Smooth muscle cell (in vitro differentiated cells): ENCODE results near the gene MARCHF2. TPM values are rescaled to one million over a fixed set of nuclear protein-coding genes. Genes with fewer than 3 reads are reported as not detected.
A peak's percentile ranks its signal among the peaks of the same experiment; 100 is the strongest.
"Not testable (repeated sequence)": the region's sequence is repeated elsewhere in the genome, so short reads cannot be mapped to it uniquely, and the experiment has no call there.

Source experiments
- DNase-seq: peaks from one replicate; lab custom pipeline; 2025; ENCODE audit not compliant: unreplicated experiment; lab: John Stamatoyannopoulos, UW
- H2AFZ ChIP-seq: fragments of 200-600 bp; sonication (generic); 2 replicates; pipeline ENCODE4 v1.6.0; 2016; ENCODE audit warnings: antibody characterized with exemption, low read depth, mild to moderate bottlenecking
- H3F3A ChIP-seq: fragments of 200-600 bp; sonication (generic); 2 replicates; pipeline ENCODE4 v1.6.0; 2017; ENCODE audit warnings: antibody characterized with exemption, low read depth
- H3K27ac ChIP-seq: fragments of 200-600 bp; sonication (generic); 2 replicates; pipeline ENCODE4 v1.5.1; 2016; ENCODE audit warnings: low read depth, mild to moderate bottlenecking
- H3K27me3 ChIP-seq: fragments of 200-600 bp; sonication (generic); 2 replicates; pipeline ENCODE4 v1.6.1; 2016; ENCODE audit warnings: low read depth, mild to moderate bottlenecking
- H3K36me3 ChIP-seq: fragments of 200-600 bp; sonication (generic); 2 replicates; pipeline ENCODE4 v1.5.1; 2016; ENCODE audit warnings: low read depth
- H3K4me1 ChIP-seq: fragments of 200-600 bp; sonication (generic); 2 replicates; pipeline ENCODE4 v1.5.1; 2016; ENCODE audit warnings: low read depth
- H3K4me2 ChIP-seq: fragments of 200-600 bp; sonication (generic); 2 replicates; pipeline ENCODE4 v1.6.0; 2016; ENCODE audit warnings: mild to moderate bottlenecking
- H3K4me3 ChIP-seq: fragments of 200-600 bp; sonication (generic); 2 replicates; pipeline ENCODE4 v1.5.1; 2016; ENCODE audit warnings: mild to moderate bottlenecking
- H3K79me2 ChIP-seq: fragments of 200-600 bp; sonication (generic); 2 replicates; pipeline ENCODE4 v1.6.0; 2016; ENCODE audit warnings: low read depth, mild to moderate bottlenecking
- H3K9ac ChIP-seq: fragments of 200-600 bp; sonication (generic); 2 replicates; pipeline ENCODE4 v1.6.0; 2016; ENCODE audit warnings: low read depth
- H3K9me3 ChIP-seq: fragments of 200-600 bp; sonication (generic); replicated peaks from 2 replicates; pipeline ENCODE4 v1.5.1; 2016; ENCODE audit warnings: low read depth
- H4K20me1 ChIP-seq: fragments of 200-600 bp; sonication (generic); 2 replicates; pipeline ENCODE4 v1.6.0; 2016; ENCODE audit warnings: low read depth
- WGBS: methylation state at CpG from one replicate; pipeline ENCODE4 v1.1.7; 2016; ENCODE audit warnings: low lambda C conversion rate; 5-methylcytosine and 5-hydroxymethylcytosine counted together
- polyA plus RNA-seq: library from polyadenylated mRNA; unstranded; fragments of >200 nt; fragmentation: Nextera tagmentation; extraction: Ambion mirVana; gene quantifications from 2 replicates; pipeline ENCODE4 v1.2.1, GENCODE V29; 2016
- total RNA-seq: library from RNA; depleted of rRNA; stranded (reverse); fragments of >200 nt; gene quantifications from 2 replicates; pipeline ENCODE4 v1.2.3, GENCODE V29; 2014
- TF ChIP-seq, protein P1 (sequence below): fragments of 200-600 bp; sonication (generic); IDR thresholded peaks from 2 replicates; pipeline ENCODE4 v1.5.1; 2017; ENCODE audit warnings: borderline replicate concordance, mild to moderate bottlenecking, antibody characterized with exemption; ENCODE audit not compliant: insufficient read depth, poor library complexity, severe bottlenecking

MARCHF2 gene
- total and polyA plus RNA-seq, 2 experiments from 2014 or later: 22.2 to 24.4 TPM

DNA sequence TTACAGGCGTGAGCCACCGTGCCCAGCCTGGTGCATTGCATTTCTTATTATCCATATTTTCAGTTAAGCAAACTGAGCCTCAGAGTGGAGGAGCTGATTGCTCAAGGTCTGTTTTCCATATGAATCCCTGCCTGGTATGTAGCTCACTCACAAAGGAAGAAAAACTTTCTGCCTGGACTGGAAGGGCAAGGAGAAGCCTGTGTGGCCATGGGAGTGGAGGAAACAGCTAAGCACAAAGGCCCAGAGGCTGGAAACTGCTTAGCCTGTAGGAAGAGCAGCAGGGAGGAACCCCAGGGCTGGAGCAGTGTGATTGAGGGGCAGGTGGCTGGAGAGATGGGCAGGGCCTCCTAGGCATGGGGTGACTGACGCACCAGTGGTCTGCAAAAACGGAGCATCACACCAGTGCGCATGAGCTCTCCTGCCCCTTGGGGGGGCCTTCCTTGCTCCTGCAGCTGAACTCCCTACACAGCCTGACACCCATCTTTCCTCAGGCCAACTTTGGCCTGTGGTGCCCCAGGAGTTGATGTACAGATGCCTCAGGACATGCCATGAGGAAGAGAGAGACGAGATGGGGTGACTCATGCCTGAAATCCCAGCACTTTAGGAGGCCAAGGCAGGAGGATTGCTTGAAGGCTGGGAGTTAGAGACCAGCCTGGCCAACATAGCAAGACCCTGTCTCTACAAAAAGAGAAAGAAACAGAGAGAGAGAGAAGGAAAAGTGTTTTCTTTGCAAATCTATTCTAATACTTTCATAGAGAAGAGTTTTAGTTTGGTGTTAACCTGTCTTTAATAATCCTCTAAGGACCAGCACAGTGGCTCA lies 28.8 kb downstream of the MARCHF2 start:
- Histone ChIP-seq H3F3A (no peaks in the 10 kb centered on the region), H3K27me3 (no peaks in the 10 kb centered on the region), H4K20me1 (peaks cover 18% of the 10 kb centered on the region), H3K27ac (no peak overlapping the region), H3K9ac (no peak overlapping the region), H3K79me2 (peaks cover 21% of the 10 kb centered on the region), H3K4me2 (no peak overlapping the region), H3K36me3 (peaks cover under 1% of the 10 kb centered on the region), H3K4me1 (peaks cover 12% of the 10 kb centered on the region), H3K4me3 (no peak overlapping the region), H3K9me3 (no peaks in the 10 kb centered on the region), H2AFZ (no peak overlapping the region)
- WGBS: 82% methylated on average over 6 of the region's 6 CpGs
- TF ChIP-seq, protein P1, sequence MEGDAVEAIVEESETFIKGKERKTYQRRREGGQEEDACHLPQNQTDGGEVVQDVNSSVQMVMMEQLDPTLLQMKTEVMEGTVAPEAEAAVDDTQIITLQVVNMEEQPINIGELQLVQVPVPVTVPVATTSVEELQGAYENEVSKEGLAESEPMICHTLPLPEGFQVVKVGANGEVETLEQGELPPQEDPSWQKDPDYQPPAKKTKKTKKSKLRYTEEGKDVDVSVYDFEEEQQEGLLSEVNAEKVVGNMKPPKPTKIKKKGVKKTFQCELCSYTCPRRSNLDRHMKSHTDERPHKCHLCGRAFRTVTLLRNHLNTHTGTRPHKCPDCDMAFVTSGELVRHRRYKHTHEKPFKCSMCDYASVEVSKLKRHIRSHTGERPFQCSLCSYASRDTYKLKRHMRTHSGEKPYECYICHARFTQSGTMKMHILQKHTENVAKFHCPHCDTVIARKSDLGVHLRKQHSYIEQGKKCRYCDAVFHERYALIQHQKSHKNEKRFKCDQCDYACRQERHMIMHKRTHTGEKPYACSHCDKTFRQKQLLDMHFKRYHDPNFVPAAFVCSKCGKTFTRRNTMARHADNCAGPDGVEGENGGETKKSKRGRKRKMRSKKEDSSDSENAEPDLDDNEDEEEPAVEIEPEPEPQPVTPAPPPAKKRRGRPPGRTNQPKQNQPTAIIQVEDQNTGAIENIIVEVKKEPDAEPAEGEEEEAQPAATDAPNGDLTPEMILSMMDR: no peak
- DNase-seq: no peak

DNA sequence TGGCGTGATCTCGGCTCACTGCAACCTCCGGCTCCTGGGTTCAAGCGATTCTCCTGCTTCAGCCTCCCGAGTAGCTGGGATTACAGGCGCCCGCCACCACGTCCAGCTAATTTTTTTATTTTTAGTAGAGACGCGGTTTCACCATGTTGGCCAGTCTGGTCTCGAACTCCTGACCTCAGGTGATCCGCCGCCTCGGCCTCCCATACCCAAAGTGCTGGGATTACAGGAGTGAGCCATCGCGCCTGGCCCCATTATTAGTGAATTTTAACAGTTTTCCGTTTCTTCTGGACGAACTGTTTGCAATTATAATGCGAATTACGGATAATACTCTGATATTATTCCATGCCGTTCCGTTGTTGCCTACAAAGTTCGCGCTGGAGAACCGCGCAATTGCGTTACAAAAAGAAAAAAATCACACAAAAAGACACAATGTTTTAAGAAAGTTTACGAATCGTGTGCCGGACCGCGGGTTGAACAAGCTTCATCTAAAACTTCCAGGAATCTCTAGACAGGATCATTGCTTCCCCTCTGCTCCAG lies 31.1 kb downstream of the MARCHF2 start:
- 41% methylated on average over 32 of the region's 32 CpGs for WGBS

DNA sequence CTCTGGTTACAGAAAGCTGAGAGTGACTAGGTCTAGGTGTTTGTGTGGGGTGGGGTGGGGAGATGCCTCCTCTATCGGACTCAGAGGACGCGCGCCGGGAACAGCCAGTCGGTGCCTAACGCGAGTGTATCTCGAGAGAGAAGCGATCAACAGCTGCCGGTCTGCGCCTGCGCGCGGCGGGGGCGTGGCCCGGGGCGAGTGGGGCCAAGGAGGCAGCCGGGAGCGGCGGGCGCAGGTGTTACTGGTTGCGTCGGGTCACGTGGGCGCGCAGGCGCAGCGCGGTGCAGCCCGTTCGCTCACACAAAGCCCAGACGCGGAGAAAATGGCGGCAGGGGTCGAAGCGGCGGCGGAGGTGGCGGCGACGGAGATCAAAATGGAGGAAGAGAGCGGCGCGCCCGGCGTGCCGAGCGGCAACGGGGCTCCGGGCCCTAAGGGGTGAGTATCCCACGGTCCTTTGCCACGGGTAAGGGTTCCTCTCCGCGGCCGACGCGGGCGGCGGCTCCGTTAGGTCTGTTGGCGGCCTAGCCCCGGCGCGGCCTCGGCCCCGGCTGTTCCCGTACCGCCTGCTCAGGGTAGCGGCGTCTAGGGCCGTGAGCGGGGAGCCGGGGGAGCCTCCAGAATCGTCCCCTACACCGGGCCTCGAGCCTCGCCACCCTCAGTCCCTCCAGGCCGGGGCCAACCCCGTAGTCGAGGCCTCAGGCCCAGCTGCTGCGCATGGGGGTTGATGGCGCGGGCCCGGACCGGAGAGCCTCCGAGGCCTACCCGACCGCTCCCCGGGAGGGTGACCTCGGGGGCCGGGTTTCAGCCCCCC lies 31.8 kb downstream of the MARCHF2 start, which contains the start of gene HNRNPM:
HNRNPM (plus strand) TSS at position 299 of the 811 bp plus-strand sequence; CDS start at position 323, 24 bp downstream.
- H2AFZ ChIP-seq: peak within 1 kb of the TSS; percentile 90
- H3K4me2 ChIP-seq: peak within 1 kb of the TSS; percentile 99
- peak within 1 kb of the TSS; percentile 94 for H3K27ac ChIP-seq
- H3K79me2 ChIP-seq: peaks cover 48% of the 10 kb centered on the region
- H3K4me1 ChIP-seq: peaks cover 38% of the 10 kb centered on the region
- no peaks in the 10 kb centered on the region for H3F3A ChIP-seq
- TF ChIP-seq, protein P1: no peak
- no peaks in the 10 kb centered on the region for H3K9me3 ChIP-seq
- peak within 1 kb of the TSS; percentile 99 for H3K9ac ChIP-seq
- H3K4me3 ChIP-seq: peak within 1 kb of the TSS; percentile 95
- H3K36me3 ChIP-seq: peaks cover 5% of the 10 kb centered on the region
- 1% methylated on average over 82 of the region's 93 CpGs for WGBS
- H4K20me1 ChIP-seq: peaks cover 46% of the 10 kb centered on the region
- peak; percentile 98 for DNase-seq
- H3K27me3 ChIP-seq: no peaks in the 10 kb centered on the region

More for the DNA sequence above, 31.1 kb downstream of the MARCHF2 start:
- H3K9me3 ChIP-seq, H3K36me3 ChIP-seq, H3F3A ChIP-seq, DNase-seq, H3K27me3 ChIP-seq: not testable (repeated sequence)
- Histone ChIP-seq H3K27ac (peak overlapping the region; percentile 65), H3K9ac (peak overlapping the region; percentile 62), H3K4me2 (peak overlapping the region; percentile 81), H3K4me1 (peaks cover 35% of the 10 kb centered on the region), H2AFZ (peak overlapping the region; percentile 90), H3K4me3 (peak overlapping the region; percentile 95), H4K20me1 (peaks cover 41% of the 10 kb centered on the region), H3K79me2 (peaks cover 43% of the 10 kb centered on the region)
